NCI-H526 (cell line): ENCODE results near the gene ISX.

Source experiments
- DNase-seq, 2 experiments: peaks; one replicate each; lab custom pipeline; 2025; lab: John Stamatoyannopoulos, UW

Gene ISX

GRCh38 chr22:35053060-35053835 is 12.7 kb upstream of the ISX start:
- no peak for DNase-seq

DNA sequence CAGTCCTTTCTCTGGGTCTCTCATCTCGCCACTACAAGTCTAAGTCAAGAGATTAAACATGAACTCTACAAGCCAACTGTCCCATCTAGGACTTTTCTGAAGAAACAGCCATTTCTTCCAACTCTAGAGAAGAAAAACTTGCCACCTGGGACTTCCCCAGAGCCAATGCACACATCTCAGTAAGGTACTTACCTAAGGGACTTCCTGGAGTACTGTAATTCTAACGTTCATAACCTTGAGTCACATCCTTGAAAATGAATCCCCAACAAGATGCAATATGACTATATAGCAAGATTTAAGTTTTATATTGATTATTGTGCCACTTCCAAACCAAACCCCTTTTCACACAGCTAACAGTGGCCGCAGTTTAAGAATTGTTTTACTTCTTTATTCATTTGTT is 11.9 kb upstream of the ISX start:
- DNase-seq = no peak

- DNase-seq = no peak
Observed at GRCh38 chr22:35056486-35056885, 9.5 kb upstream of the ISX start.

DNA sequence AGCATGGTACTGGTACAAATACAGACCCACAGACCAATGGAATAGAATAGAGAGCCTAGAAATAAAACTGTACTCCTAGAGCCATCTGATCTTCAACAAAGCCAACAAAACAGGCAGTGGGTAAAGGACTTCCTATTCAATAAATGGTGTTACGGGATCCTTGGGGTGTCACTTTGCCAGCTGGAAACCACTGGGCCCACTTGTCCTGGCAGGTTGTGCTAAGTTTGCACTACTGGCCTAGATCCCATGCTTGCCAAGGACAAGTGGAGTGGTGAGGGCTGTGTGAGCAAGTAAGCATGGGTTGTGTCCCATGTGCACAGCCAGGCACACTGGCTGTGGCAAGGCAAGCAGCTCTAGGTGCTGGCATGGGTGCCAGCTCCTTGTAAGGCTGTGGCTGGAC is 8.8 kb upstream of the ISX start:
- no peak for DNase-seq

- DNase-seq = no peak
Observed at GRCh38 chr22:35059632-35060031, 6.3 kb upstream of the ISX start.

- no peak for DNase-seq
Observed at GRCh38 chr22:35064664-35065063, 1.3 kb upstream of the ISX start.

- no peak for DNase-seq
Observed at GRCh38 chr22:35065183-35065582, 775 bp upstream of the ISX start.

DNA sequence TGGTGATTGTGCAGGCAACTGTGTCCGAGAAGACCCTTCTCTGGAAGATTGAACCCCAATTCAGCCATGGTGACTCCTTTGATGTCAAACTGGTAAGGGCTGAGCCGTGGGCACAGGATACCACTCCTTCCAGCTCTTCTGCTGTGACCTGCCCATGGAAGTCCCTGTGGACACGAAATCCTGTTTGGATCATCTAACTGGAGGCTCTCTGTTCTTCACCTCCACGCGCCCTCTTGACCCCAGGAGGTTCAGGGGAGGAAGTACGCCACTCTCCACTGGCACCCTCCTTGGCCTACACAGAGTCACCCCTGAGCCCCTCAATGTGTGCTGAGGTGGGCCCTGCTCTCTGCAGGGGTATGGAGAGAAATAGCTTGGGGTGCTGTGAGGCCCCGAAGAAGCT is 810 bp downstream of the ISX start:
- DNase-seq = no peak

DNA sequence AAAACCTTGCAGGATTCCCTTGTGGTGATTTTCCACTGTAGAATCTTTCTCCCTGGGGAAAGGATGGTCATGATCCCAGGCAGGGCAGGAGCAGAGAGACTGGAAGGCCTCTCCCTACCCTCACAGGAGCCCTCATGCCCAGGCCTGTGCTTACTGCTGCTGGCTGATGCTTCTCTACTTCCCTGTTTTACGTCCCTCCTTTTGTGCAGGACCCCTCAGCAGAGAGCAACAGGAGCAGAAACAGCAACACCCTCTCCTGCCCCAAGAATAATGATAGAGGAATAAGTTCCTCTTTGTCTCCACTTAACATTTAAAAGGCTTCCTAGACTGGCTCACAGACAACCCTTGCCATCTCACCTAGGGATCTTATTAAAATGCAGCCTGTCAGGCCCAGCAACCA is 3.6 kb downstream of the ISX start:
- no peak for DNase-seq

DNA sequence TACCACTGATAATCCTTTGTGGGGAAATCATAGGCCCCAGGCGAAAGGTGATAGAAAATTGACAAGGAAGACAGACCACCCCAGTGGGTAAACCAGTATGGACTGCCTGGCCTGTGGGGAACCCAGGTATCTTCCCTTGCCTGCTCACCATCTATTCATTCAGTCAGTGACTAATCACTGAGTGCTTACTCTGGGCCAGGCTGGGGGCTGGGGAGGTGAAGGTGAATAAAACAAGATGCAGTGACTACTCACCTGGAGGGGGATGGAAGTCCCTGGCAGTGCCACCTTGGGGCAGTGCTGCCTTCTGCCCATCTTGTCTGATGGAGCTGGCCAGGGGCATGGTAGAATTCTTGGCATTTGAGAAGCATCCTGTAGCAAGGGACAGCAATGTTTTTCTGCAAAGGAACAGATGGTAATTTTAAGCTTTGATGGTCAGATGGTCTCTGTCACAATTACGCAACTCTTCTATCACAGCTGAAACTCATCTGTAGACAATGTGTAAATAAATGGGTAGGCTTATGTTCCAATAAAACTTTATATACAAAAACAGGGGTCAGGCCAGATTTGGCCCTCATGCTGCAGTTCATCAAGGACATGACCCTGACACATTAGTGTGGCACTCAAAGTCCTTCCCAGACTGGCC is 4.6 kb downstream of the ISX start:
- DNase-seq = no peak

DNA sequence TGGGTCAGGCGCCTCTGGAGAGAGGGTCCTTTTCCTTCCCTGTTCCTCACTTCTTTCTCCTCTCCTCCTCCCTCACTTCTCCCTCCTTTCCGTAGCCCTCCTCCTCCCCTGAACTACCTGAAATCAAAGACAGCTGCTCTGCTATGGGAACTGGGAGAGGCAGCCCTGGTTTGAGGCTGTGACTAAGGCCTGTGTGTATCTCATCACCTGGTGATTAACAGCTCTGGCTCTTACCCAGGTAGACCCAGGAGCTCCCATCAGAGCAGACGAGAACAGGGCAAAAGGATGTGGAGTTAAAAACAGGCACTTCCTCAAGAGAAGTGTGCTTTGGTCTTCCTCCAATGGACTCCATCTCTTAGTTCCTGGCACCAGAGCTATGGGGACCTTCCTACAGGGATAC is 5.8 kb downstream of the ISX start:
- no peak for DNase-seq

GRCh38 chr22:35072925-35073324 is 7.0 kb downstream of the ISX start:
- no peak for DNase-seq

GRCh38 chr22:35074583-35074982 is 8.6 kb downstream of the ISX start:
- no peak for DNase-seq

DNA sequence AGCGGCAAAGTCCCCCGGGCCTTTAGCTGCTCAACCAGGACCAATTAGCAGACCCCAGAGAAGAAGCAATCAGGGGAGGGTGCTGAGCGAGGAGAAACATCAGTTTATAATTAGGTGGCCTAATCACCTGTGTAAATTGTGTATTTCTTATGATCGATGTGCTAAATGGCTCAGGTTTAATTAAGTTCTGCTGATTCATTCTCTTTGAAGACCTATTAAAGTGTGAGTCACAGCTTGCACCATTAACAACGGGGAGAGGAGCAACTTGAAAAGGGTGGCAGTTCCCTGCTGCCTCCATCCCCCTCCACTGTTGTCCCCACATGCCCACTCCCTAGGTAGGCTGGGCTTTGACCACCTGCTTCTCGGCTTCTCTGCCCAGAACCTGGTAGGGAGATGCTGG is 10.7 kb downstream of the ISX start:
- DNase-seq = no peak

GRCh38 chr22:35085621-35086020 is 19.7 kb downstream of the ISX start:
- no peak for DNase-seq

- no peak for DNase-seq
Observed at GRCh38 chr22:35089139-35089538, 23.2 kb downstream of the ISX start.

DNA sequence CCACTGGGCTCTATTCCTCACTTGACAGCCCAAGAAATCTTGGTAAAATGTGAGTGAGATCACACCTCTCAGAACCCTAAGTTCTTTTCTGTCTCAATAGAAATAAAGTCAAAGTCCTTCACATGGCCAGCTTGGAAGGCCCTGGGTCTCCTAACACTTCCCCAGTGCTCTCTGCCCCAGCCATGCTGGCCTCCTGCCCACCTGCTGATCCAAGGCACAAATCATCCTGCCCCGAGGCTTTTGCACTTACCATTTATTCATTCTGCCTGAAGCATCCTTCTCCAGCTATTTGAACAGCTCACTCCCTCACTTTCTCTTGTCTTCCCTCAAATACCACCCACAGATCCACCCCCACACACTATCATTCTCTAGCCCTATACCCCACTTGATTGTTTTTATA is 26.4 kb downstream of the ISX start:
- DNase-seq = no peak

DNA sequence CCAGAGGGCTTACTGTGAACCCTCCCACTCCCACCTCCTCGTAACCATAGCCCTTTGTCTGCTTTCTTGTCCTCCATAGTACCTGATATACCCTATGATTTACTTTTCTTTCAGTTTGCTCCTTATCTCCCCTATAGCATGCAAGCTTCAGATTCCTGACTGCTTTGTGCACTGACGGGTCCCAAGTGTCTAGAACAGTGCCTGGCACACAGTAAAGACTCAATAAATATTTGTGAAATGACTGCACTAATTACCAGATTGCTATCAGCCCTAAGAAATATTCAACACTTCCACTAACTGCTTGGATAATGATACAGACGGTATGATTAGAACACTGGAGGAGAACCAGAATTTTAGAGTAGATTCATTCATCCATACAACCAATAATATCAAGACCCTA is 33.0 kb downstream of the ISX start:
- DNase-seq = no peak

DNA sequence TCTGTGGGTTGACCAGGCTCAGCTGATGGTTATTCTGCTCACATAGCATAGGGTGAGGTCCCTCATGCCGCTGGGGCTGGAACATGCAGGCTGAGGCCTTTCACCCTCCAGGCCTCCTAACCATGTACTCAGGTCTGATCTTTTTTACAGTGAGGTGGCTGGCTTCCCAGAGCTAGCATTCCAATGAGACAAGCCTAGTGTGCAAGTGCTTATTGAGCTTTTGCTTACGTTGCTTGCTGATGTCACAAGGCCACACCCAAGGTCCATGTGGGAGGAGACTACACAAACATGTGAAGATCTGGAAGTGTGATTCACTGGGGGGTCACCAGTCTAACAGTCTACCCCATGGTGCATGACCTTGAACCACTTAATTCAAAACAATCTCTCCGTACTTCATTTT is 33.9 kb downstream of the ISX start:
- no peak for DNase-seq

- DNase-seq = no peak
Observed at GRCh38 chr22:35102663-35103062, 36.7 kb downstream of the ISX start.

DNA sequence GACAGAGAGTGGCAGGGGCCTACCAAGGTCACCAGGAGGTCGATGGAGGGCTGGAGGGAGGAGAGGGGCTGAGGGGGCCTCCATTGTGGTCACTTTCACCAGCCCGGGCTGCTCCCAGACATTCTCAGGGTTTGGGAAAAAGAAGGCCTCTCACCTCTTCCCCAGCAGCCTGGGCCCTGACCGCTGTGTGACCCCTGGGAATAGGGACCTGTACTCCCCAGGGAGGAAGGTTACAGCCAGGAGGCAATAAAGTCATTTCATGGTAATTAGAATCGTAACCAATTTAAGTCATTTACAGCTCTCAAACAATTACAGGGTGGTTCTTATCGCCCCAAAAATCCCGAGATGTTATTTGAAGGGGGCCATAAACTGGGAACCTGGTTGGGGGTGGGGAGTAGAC is 37.8 kb downstream of the ISX start:
- no peak for DNase-seq

DNA sequence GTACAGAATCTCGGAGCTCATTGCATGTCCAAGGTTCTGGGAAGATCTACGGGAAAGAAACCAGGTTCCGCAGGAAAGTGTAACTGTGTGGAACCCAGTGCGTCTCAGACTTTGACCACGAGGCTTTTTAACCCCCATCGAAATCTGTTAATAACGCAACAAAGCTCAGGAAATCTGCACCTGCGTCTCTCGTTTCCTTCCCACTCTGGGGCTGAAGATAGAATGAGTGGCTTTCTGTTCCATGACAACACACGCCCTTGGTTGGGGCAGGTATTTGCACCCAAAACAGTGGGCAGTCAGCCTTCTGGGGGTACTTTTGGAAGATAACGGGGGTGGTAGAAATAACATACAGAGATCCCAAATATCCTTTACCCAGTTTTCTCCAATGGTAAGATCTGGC is 38.5 kb downstream of the ISX start:
- no peak for DNase-seq

DNA sequence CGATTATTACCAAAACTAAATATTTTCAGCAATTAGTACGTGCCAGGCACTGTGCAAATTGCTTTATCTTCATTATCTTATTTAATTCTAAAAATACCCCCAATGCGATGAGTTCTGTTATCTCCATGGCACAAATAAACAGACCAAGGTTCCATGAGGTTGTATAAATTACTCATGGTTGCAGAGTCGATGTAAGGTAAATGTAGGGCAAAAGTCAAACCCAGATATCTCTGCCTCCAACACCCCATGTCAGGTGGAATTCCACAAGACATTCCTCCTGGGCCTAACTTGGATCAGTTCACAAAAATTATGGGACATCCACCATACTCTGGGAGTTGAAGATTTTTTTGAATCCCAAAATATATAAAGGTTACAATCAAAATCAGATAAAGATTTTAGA is 43.7 kb downstream of the ISX start:
- no peak for DNase-seq

DNA sequence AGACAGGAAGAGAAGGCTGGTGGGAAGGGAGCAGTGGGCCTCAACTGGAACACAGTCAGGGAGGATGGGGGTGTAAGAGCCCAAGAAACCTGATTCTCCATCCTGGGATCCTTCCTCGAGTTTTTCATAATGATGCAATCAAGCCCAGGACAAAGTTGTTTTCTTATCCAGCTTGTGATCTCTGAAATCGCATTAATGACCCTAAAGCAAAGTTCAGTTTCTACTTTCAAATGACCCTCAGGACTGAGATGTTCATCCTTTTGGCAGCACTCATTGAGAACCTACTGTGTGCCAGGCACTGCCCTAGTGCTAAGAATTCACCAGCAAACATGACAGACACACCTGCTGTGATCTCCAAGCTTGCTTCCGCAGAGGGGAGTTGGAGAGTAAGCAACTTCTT is 45.3 kb downstream of the ISX start:
- DNase-seq = no peak
